HL-60/S4 treated with retinoic acid at 250 ng/mL for 4 days and 3 days (cell line): ENCODE measurements around the gene INS.
"Not testable (repeated sequence)": the region's sequence is repeated elsewhere in the genome, so short reads cannot be mapped to it uniquely, and the experiment has no call there.

Source experiments
- in situ Hi-C: fragments of 300-500 bp; cut with MboI; formaldehyde crosslinking; loops from 2 replicates; pipeline ENCODE4 v1.7.0; 2022; ENCODE audit warnings: low sequenced_read_pairs

The INS gene

GRCh38 chr11:2136209-2136951, 24.6 kb downstream of the INS start:
- in situ Hi-C loops, result no loop called here

- in situ Hi-C loops, result no loop called here
Observed at GRCh38 chr11:2135648-2136201, 25.3 kb downstream of the INS start.

GRCh38 chr11:2135018-2135569, 25.9 kb downstream of the INS start:
- in situ Hi-C loops, result no loop called here

- in situ Hi-C loops, result no loop called here
Observed at GRCh38 chr11:2134022-2135010, 26.7 kb downstream of the INS start.

GRCh38 chr11:2133241-2134021, 27.6 kb downstream of the INS start:
- in situ Hi-C loops, result no loop called here

- in situ Hi-C loops, result no loop called here
Observed at GRCh38 chr11:2132874-2133240, 28.2 kb downstream of the INS start.

GRCh38 chr11:2132246-2132645, 28.8 kb downstream of the INS start:
- in situ Hi-C loops, result no loop called here

GRCh38 chr11:2131371-2132236, 29.4 kb downstream of the INS start:
- in situ Hi-C loops, result no loop called here

- in situ Hi-C loops, result no loop called here
Observed at GRCh38 chr11:2130881-2131352, 30.1 kb downstream of the INS start.

- in situ Hi-C loops, result no loop called here
Observed at GRCh38 chr11:2129699-2130366, 31.2 kb downstream of the INS start.

- in situ Hi-C loops, result no loop called here
Observed at GRCh38 chr11:2129308-2129698, 31.7 kb downstream of the INS start.

GRCh38 chr11:2128511-2129307, 32.3 kb downstream of the INS start:
- in situ Hi-C loops, result no loop called here

GRCh38 chr11:2128130-2128510, 32.9 kb downstream of the INS start:
- in situ Hi-C loops, result no loop called here

GRCh38 chr11:2127482-2128129, 33.4 kb downstream of the INS start:
- in situ Hi-C loops, result no loop called here

- in situ Hi-C loops, result no loop called here
Observed at GRCh38 chr11:2126520-2127085, 34.4 kb downstream of the INS start.

GRCh38 chr11:2124736-2125484, 36.1 kb downstream of the INS start:
- in situ Hi-C loops, result not testable (repeated sequence)

GRCh38 chr11:2123628-2123960, 37.4 kb downstream of the INS start:
- in situ Hi-C loops, result no loop called here
